K562 (cell line): ENCODE data around the gene LATS2. TPM values are rescaled to one million over a fixed set of nuclear protein-coding genes. Genes with fewer than 3 reads are reported as not detected.
A peak's percentile ranks its signal among the peaks of the same experiment; 100 is the strongest.

Source experiments
- ATAC-seq: fragments of 200-7000 bp; cut with Tn5 transposase; 3 replicates; pipeline ENCODE4 v1.9.1; 2020; ENCODE audit warnings: moderate library complexity
- BruUV-seq: library from RNA; stranded (reverse); fragments of 400-500 nt; replicated peaks from 2 replicates; lab custom pipeline; 2021; lab: Mats Ljungman, UMichigan
- CTCF ChIA-PET: fragments of 300-600 bp; formaldehyde crosslinking; extraction: SDS; loops from one replicate; lab custom pipeline; 2021; ENCODE audit warnings: low intra/inter-chr PET ratio; lab: Yijun Ruan, JAX
- POLR2A ChIA-PET: fragments of 300-600, 350-650 bp; sonication (Branson Sonifier 250); formaldehyde crosslinking; extraction: SDS; loops from one replicate; lab custom pipeline; 2021; ENCODE audit warnings: antibody characterized with exemption, inconsistent platforms; lab: Yijun Ruan, JAX
- DNase-seq, 4 experiments: peaks; one replicate each; pipeline versions ENCODE4 v3.0.0 to v3.0.0-alpha.2; 2011 to 2018; ENCODE audit warnings: low spot score in 3 of 4, mixed read lengths in 3 of 4; ENCODE audit errors: extremely low read depth in 1 of 4
- FAIRE-seq: peaks from 2 replicates; lab custom pipeline; 2011; peaks lifted over from hg19 to GRCh38; lab: Jason Lieb, UNC
- H2AFZ ChIP-seq: 2 replicates; pipeline ENCODE4 v1.6.0; 2011; ENCODE audit warnings: low read depth, low read length, control low read depth, inconsistent platforms
- H3K27ac ChIP-seq: fragments of 200-600 bp; 3 replicates; pipeline ENCODE4 v1.8.0; 2011; ENCODE audit warnings: low read depth, mild to moderate bottlenecking, control low read depth, inconsistent platforms, low read length, moderate library complexity, mixed read lengths; ENCODE audit errors: extremely low read depth
- H3K27me3 ChIP-seq, 2 experiments: fragments of 300-600 bp in 1 of 2; 2 replicates in 1 of 2; 3 replicates in 1 of 2; pipeline versions ENCODE4 v1.6.0 to v1.8.0; 2011; ENCODE audit warnings: inconsistent platforms in 2 of 2, low read length in 2 of 2, mild to moderate bottlenecking in 1 of 2, mixed read lengths in 1 of 2, moderate library complexity in 1 of 2; ENCODE audit not compliant: control insufficient read depth in 2 of 2, insufficient read depth in 2 of 2
- H3K36me3 ChIP-seq: fragments of 300-600 bp; 3 replicates; pipeline ENCODE4 v1.8.0; 2011; ENCODE audit warnings: mild to moderate bottlenecking, low read length, inconsistent platforms; ENCODE audit not compliant: control insufficient read depth, insufficient read depth
- H3K4me1 ChIP-seq, 2 experiments: fragments of 200-600 bp in 1 of 2; replicated peaks in 1 of 2; 2 replicates in 1 of 2; 3 replicates in 1 of 2; pipeline versions ENCODE4 v1.5.1 to v1.8.0; 2011; ENCODE audit warnings: inconsistent platforms in 2 of 2, low read length in 2 of 2, mild to moderate bottlenecking in 1 of 2, mixed read lengths in 1 of 2, moderate library complexity in 1 of 2; ENCODE audit not compliant: control insufficient read depth in 2 of 2, insufficient read depth in 2 of 2
- H3K4me2 ChIP-seq: 2 replicates; pipeline ENCODE4 v1.6.1; 2011; ENCODE audit warnings: low read length, control low read depth, inconsistent platforms, mixed read lengths; ENCODE audit not compliant: insufficient read depth
- H3K4me3 ChIP-seq: fragments of 200-600 bp; sonication (generic), shearing (Covaris generic); 2 replicates; pipeline ENCODE4 v1.5.1; 2016; ENCODE audit warnings: control low read depth, inconsistent platforms
- H3K79me2 ChIP-seq: fragments of 200-600 bp; 3 replicates; pipeline ENCODE4 v1.8.0; 2011; ENCODE audit warnings: low read length, inconsistent platforms; ENCODE audit not compliant: control insufficient read depth, insufficient read depth
- H3K9ac ChIP-seq, 2 experiments: 2 replicates each; pipeline versions ENCODE4 v1.6.0 to v1.6.1; 2011; ENCODE audit warnings: low read depth in 2 of 2, low read length in 2 of 2, control low read depth in 1 of 2, inconsistent platforms in 1 of 2, mild to moderate bottlenecking in 1 of 2, mixed read lengths in 1 of 2; ENCODE audit not compliant: insufficient read depth in 1 of 2
- H3K9me1 ChIP-seq: one replicate; pipeline ENCODE4 v1.6.0; 2011; ENCODE audit warnings: inconsistent platforms, mild to moderate bottlenecking, low read length, moderate library complexity; ENCODE audit not compliant: control insufficient read depth, insufficient read depth
- H3K9me3 ChIP-seq: replicated peaks from 2 replicates; pipeline ENCODE4 v1.5.1; 2011; ENCODE audit warnings: low read depth, low read length, inconsistent platforms; ENCODE audit not compliant: control insufficient read depth, insufficient read depth
- H4K20me1 ChIP-seq: replicated peaks from 2 replicates; pipeline ENCODE4 v1.6.1; 2011; ENCODE audit warnings: low read length, inconsistent platforms, mixed read lengths; ENCODE audit not compliant: control insufficient read depth, insufficient read depth
- ARID3A ChIP-seq: IDR thresholded peaks from 2 replicates; pipeline ENCODE4 v1.6.1; 2012; ENCODE audit warnings: low read depth, low read length, improper control_type of control experiment, borderline replicate concordance
- CEBPB ChIP-seq: fragments of 450-650 bp; IDR thresholded peaks from 2 replicates; pipeline ENCODE4 v1.6.1; 2016; ENCODE audit warnings: missing genetic modification characterization, missing compliant biosample characterization
- CEBPG ChIP-seq, 3 experiments: fragments of 200-800 bp in 1 of 3; sonication (Bioruptor generic) in 1 of 3; sonication (generic) in 1 of 3; formaldehyde crosslinking in 1 of 3; IDR thresholded peaks in 2 of 3; conservative IDR thresholded peaks in 1 of 3; 2 replicates each; pipeline versions ENCODE4 v1.6.1 to v1.8.0; 2016 to 2022; ENCODE audit warnings: missing compliant biosample characterization in 2 of 3, missing genetic modification characterization in 2 of 3, mild to moderate bottlenecking in 1 of 3, missing genetic modification reagents in 1 of 3
- GABPB2 ChIP-seq: fragments of 250-450 bp; sonication (Bioruptor Pico); conservative IDR thresholded peaks from 2 replicates; pipeline ENCODE4 v1.5.1; 2021; ENCODE audit warnings: mild to moderate bottlenecking
- HMG20B ChIP-seq: fragments of 250-450 bp; sonication (Bioruptor Pico); IDR thresholded peaks from 2 replicates; pipeline ENCODE4 v1.5.0; 2021; ENCODE audit warnings: mild to moderate bottlenecking
- IFI16 ChIP-seq: fragments of 250-450 bp; sonication (Bioruptor Pico); IDR thresholded peaks from 2 replicates; pipeline ENCODE4 v2.1.2; 2022; ENCODE audit warnings: mild to moderate bottlenecking, inconsistent platforms
- MCM7 ChIP-seq, 2 experiments: fragments of 450-650 bp; IDR thresholded peaks; 2 replicates each; pipeline ENCODE4 v1.6.1; 2016 to 2018
- NEUROD1 ChIP-seq: fragments of 150-350 bp; IDR thresholded peaks from 2 replicates; pipeline ENCODE4 v1.6.1; 2014; ENCODE audit warnings: borderline replicate concordance, low read length, low read depth; ENCODE audit not compliant: partially characterized antibody
- ZNF444 ChIP-seq: fragments of 250-450 bp; sonication (Bioruptor Pico); IDR thresholded peaks from 2 replicates; pipeline ENCODE4 v1.4.0; 2020; ENCODE audit warnings: mild to moderate bottlenecking, moderate library complexity
- WGBS: fragments of 100-300 bp; shearing (Covaris generic); methylation state at CpG from one replicate; pipeline ENCODE4 v1.1.6; 2016; ENCODE audit warnings: low coverage, mixed read lengths; ENCODE audit not compliant: insufficient coverage; ENCODE audit errors: missing lambda C conversion rate; 5-methylcytosine and 5-hydroxymethylcytosine counted together
- in situ Hi-C: fragments of 300-500 bp; cut with MboI; formaldehyde crosslinking; loops from 4 replicates; pipeline ENCODE4 v1.15.0; 2018; ENCODE audit warnings: inconsistent platforms, mixed read lengths
- intact Hi-C: fragments of 100-400 bp; cut with micrococcal nuclease; formaldehyde crosslinking; loops from 2 replicates; pipeline ENCODE4 v1.14.2; 2022
- polyA plus RNA-seq, 8 experiments: library from polyadenylated mRNA; depleted of rRNA in 4 of 8; stranded (reverse) in 5 of 8; unstranded in 3 of 8; fragments of >200 nt; fragmentation: Nextera tagmentation in 2 of 8; fragmentation: Illumina TruSeq in 1 of 8; extraction: Ambion mirVana in 2 of 8; extraction: Trizol in 1 of 8; gene quantifications; 2 replicates each; pipeline versions ENCODE4 v1.2.1 to v1.2.3, GENCODE V29; 2011 to 2014; ENCODE audit warnings: inconsistent platforms in 1 of 8, missing spikeins in 1 of 8
- total RNA-seq, 7 experiments: library from RNA; depleted of rRNA in 6 of 7; stranded (reverse); fragments of >200 nt in 6 of 7; fragmentation: Illumina TruSeq in 2 of 7; extraction: Trizol in 2 of 7; gene quantifications; 2 replicates each; pipeline versions ENCODE4 v1.2.1 to v1.2.3, GENCODE V29; 2011 to 2021; ENCODE audit warnings: low replicate concordance in 1 of 7

LATS2 gene
- total and polyA plus RNA-seq, 9 of the 15 experiments (the other 6 are each of a cell fraction or from before 2014, with no cell fraction given) = 0.18 to 3.7 (median 0.76) TPM

- no peak for ATAC-seq
These were observed 13.6 kb downstream of the LATS2 start for GRCh38 chr13:21047591-21048282.

More at GRCh38 chr13:21047591-21048282, 13.6 kb downstream of the LATS2 start:
- no peak overlapping the region for H3K9ac ChIP-seq
- H3K36me3 ChIP-seq = no peaks in the 10 kb centered on the region; the same call in 2 of the 3 replicates
- WGBS = 28% methylated on average over 6 of the region's 10 CpGs
- H3K9me3 ChIP-seq = no peaks in the 10 kb centered on the region
- DNase-seq (no peak), FAIRE-seq (no peak)
- in situ Hi-C loops (no loop called here), intact Hi-C loops (loop anchor here (2.0 kb wide), 1 partner anchor 77 kb away; no protein-coding TSS in a partner anchor)
- BruUV-seq = no TSS peak
- POLR2A ChIA-PET = no interaction called here
- H3K4me1 ChIP-seq = no peaks in the 10 kb centered on the region; a peak in 1 of 5 replicates
- no peaks in the 10 kb centered on the region for H3K9me1 ChIP-seq
- no peak overlapping the region for H3K4me3 ChIP-seq
- H4K20me1 ChIP-seq = 0 out of 2 replicates have a peak, but pooled peaks cover 4% of the 10 kb centered on the region
- H3K27ac ChIP-seq = no peak overlapping the region
- TF ChIP-seq HMG20B (CRISPR knock-in tag) (no peak), ZNF444 (CRISPR knock-in tag) (no peak), CEBPG (CRISPR knock-in tag; IDR thresholded peaks at IDR 0.05) (no peak), CEBPG (tag; conservative IDR thresholded peaks at IDR 0.05 in 1 of 2, IDR thresholded peaks at IDR 0.05 in 1 of 2) (peak; percentile 58), GABPB2 (CRISPR knock-in tag) (no peak), MCM7 (IDR thresholded peaks at IDR 0.05) (no peak), ARID3A (no peak), CEBPB (tag) (peak; percentile 41; the same call in 1 of the 2 replicates), NEUROD1 (no peak), IFI16 (CRISPR knock-in tag) (no peak)
- H3K4me2 ChIP-seq = no peak overlapping the region
- H3K79me2 ChIP-seq = no peaks in the 10 kb centered on the region
- no peaks in the 10 kb centered on the region for H3K27me3 ChIP-seq
- H2AFZ ChIP-seq = no peak overlapping the region
- CTCF ChIA-PET = no interaction called here
